Measurements from ENCODE around the gene CTDSP1.

Gene CTDSP1

DNA sequence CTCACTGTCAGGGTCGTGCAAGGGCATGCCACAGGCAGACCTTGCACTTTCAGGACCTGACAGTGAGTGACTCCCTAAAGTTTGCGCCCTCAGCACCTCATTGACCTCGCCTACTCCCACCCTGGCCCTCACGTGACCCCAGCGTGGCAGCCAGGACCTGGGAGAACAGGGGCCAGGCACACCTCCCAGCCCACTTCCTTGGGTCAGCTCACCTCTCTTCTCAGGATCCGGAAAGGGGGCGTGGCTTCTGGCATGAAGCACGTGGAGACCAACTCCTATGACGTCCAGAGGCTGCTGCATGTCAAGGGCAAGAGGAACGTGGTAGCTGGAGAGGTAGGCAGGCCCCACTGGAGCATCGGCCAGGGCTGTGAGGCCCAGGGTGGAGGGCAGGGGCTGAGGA, 28.1 kb downstream of the CTDSP1 start:
- no peak for DNase-seq

- no peak for DNase-seq
These were observed 29.3 kb downstream of the CTDSP1 start for GRCh38 chr2:218428846-218429558.

GRCh38 chr2:218429911-218430692, 30.4 kb downstream of the CTDSP1 start:
- no peak for DNase-seq

- no peak for DNase-seq
These were observed 31.1 kb downstream of the CTDSP1 start for GRCh38 chr2:218430721-218431120.

DNA sequence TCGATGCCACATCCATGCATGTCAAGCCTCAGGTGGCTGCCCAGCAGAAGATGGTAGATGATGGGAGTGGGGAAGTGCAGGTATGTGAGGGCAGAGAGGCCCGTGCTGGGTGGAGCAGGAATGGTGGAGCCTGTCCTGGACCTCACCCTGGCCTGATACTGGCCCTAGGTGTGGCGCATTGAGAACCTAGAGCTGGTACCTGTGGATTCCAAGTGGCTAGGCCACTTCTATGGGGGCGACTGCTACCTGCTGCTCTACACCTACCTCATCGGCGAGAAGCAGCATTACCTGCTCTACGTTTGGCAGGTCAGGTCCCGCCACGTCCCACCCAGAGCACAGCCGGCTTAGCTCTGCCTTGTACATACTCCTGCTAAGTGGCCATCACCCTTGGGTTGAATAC, 32.2 kb downstream of the CTDSP1 start:
- DNase-seq: no peak

- no peak for DNase-seq
These were observed 33.2 kb downstream of the CTDSP1 start for GRCh38 chr2:218432676-218433365.

DNA sequence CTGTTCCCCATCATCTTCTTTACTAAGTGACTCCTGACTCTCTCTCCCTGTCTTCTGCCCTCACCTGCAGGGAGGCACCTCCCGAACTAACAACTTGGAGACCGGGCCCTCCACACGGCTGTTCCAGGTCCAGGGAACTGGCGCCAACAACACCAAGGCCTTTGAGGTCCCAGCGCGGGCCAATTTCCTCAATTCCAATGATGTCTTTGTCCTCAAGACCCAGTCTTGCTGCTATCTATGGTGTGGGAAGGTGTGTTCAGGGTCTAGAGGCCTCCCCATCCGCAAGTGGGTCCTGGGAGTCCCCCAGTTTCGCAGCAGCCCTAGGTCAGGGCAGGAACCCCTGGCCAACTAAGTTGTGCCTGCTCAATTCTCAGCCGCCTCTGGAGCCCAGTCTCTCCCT, 34.8 kb downstream of the CTDSP1 start:
- DNase-seq: no peak

DNA sequence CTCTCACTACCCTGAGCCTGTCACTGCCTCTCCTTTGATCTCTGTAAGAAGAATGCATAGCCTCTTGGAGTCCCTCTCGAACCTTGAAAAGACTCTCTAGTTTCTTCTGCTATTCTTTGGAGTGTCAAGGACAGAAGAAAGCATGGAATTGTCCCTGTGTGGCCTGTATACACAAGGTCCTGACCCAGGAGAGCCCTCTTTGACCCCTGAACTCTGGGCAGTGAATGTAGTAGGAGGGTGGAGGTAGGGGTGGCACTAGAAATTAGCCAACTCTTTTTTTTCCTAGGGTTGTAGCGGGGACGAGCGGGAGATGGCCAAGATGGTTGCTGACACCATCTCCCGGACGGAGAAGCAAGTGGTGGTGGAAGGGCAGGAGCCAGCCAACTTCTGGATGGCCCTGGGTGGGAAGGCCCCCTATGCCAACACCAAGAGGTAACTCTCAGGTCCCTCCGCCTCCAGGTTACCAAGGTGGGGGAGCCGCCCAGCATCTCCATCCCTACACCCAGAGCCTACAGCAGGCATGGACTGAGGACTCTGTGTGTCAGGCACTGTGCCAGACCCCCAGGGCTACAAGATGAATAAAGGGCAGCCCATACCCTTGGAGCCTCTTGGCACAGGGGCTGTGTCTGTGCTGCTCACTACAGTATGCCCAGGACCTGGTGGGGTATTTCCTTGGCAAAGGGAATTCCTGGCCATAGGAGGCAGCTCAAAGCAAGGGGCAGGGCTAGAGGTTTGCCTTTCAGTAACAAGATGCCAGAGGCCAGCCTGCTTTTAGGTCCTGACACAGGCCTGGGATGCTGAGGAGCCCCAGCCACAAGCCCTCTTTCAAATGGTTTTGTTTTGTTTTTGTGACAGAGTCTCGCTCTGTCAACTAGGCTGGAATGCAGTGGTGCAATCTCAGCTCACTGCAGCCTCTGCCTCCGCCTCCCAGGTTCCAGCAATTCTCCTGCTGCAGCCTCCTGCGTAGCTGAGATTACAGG, 35.6 kb downstream of the CTDSP1 start:
- DNase-seq: no peak

- no peak for DNase-seq
These were observed 37.3 kb downstream of the CTDSP1 start for GRCh38 chr2:218436992-218437391.

DNA sequence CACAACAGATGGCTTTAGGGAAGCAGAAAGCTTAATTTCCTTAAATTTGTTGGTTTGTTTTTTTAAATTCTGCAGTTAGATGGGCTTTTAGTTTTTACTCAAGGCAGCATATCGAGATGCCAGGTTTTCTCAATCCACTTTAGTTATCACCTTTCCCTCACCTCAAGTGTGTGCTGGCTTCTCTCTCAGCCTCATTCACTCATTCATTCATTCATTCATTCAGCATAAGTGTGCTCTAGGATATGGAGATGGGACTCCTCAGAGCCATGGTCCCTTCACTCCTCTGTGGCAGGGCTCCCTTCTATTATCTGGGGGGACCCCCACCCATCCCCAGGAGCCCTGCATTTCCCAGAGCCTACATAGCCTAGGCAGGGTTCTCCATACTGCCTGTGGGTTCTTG, 38.3 kb downstream of the CTDSP1 start:
- DNase-seq: no peak

DNA sequence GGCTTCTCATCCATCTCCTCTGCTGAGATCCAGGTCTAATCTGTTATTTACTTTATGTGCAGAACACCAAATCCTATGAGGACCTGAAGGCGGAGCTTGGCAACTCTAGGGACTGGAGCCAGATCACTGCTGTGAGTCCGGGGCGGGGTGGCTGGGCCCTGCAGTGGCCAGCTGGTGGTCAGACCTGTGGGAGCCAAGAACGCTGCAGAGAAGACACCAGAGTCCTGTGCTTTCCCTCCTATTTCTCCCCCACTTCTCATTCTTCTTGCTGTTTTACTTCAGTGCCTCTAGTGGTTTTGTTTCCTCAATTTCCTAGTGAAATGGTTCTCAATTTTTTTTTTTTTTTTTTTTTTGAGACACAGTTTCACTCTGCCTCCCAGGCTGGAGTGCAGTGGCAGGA, 38.9 kb downstream of the CTDSP1 start:
- DNase-seq: no peak

GRCh38 chr2:218444692-218445357, 45.2 kb downstream of the CTDSP1 start:
- DNase-seq: no peak

- no peak for DNase-seq
These were observed 45.9 kb downstream of the CTDSP1 start for GRCh38 chr2:218445602-218446001.

GRCh38 chr2:218446547-218446946, 46.9 kb downstream of the CTDSP1 start:
- DNase-seq: no peak

DNA sequence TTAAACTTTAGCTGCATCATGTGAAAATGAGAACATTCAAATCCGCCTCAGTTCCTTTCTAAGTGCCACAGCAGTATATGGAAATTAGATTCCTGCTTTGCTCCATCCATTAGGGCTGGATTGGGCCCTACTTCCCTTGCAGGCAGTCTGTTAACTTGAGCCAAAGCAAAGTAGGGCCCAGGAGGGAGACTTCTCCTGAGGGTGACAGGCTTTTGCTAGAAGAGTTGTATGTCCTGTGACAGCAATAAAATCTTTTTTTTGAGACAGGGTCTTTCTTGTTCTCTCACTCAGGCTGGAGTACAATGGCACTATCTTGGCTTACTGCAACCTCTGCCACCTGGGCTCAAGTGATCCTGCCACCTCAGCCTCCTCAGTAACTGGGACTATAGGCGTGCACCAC, 47.4 kb downstream of the CTDSP1 start:
- DNase-seq: no peak

DNA sequence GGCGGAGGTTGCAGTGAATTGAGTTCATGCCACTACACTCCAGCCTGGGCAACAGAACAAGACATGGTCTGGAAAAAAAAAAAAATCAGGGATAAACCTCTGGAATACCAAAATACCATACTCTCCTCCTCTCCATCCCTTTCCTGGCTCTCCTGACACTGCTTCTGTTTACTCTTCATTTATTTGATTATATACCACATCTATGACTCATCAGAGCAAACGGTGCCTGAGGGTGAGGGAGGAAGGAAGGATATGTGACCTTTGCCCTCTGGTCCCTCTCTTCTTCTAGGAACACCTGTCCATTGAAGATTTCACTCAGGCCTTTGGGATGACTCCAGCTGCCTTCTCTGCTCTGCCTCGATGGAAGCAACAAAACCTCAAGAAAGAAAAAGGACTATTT, 49.3 kb downstream of the CTDSP1 start:
- no peak for DNase-seq

GRCh38 chr2:218452079-218452478, 52.4 kb downstream of the CTDSP1 start:
- no peak for DNase-seq
